Chondrocyte (in vitro differentiated cells): ENCODE results near the gene LTBP3. TPM values are rescaled to one million over a fixed set of nuclear protein-coding genes. Genes with fewer than 3 reads are reported as not detected.

Experiments used
- DNase-seq: peaks from one replicate; pipeline ENCODE4 v3.0.0; 2021; ENCODE audit warnings: mixed read lengths, low spot score
- H3K27ac Mint-ChIP-seq: one replicate; pipeline ENCODE4 v1.8.0; 2021; ENCODE audit warnings: mild to moderate bottlenecking, moderate library complexity, mixed read lengths; ENCODE audit not compliant: unreplicated experiment
- H3K27me3 Mint-ChIP-seq: 2 replicates; pipeline ENCODE4 v1.8.0; 2021; ENCODE audit warnings: low read depth, mixed read lengths
- H3K36me3 Mint-ChIP-seq: 2 replicates; pipeline ENCODE4 v1.8.0; 2021; ENCODE audit warnings: low read depth, mixed read lengths
- H3K4me1 Mint-ChIP-seq: 2 replicates; pipeline ENCODE4 v1.8.0; 2021; ENCODE audit warnings: low read depth, mild to moderate bottlenecking, mixed read lengths
- H3K4me3 Mint-ChIP-seq: one replicate; pipeline ENCODE4 v1.8.0; 2021; ENCODE audit warnings: mild to moderate bottlenecking, moderate library complexity, mixed read lengths; ENCODE audit not compliant: unreplicated experiment
- H3K9me3 Mint-ChIP-seq: 2 replicates; pipeline ENCODE4 v1.8.0; 2021; ENCODE audit warnings: low read depth, mixed read lengths
- total RNA-seq: library from RNA; stranded (reverse); gene quantifications from 3 replicates; pipeline ENCODE4 v1.2.1, GENCODE V29; 2021
- TF ChIP-seq, protein P1 (sequence below): fragments of 200-600 bp; sonication (generic); IDR thresholded peaks from 2 replicates; pipeline ENCODE4 v1.5.0; 2021; ENCODE audit warnings: antibody characterized with exemption, mild to moderate bottlenecking, moderate library complexity

Gene LTBP3
- total RNA-seq, 1 donor from 2014 or later, result 271 TPM

- H3K27ac Mint-ChIP-seq, result peak overlapping the region; percentile 100
- DNase-seq, result peak; percentile 65
- H3K4me3 Mint-ChIP-seq, result peak overlapping the region; percentile 39
- peaks cover 83% of the 10 kb centered on the region for H3K4me1 Mint-ChIP-seq
- no peaks in the 10 kb centered on the region for H3K9me3 Mint-ChIP-seq
- no peaks in the 10 kb centered on the region for H3K27me3 Mint-ChIP-seq
- H3K36me3 Mint-ChIP-seq, result no peaks in the 10 kb centered on the region
- TF ChIP-seq, protein P1, sequence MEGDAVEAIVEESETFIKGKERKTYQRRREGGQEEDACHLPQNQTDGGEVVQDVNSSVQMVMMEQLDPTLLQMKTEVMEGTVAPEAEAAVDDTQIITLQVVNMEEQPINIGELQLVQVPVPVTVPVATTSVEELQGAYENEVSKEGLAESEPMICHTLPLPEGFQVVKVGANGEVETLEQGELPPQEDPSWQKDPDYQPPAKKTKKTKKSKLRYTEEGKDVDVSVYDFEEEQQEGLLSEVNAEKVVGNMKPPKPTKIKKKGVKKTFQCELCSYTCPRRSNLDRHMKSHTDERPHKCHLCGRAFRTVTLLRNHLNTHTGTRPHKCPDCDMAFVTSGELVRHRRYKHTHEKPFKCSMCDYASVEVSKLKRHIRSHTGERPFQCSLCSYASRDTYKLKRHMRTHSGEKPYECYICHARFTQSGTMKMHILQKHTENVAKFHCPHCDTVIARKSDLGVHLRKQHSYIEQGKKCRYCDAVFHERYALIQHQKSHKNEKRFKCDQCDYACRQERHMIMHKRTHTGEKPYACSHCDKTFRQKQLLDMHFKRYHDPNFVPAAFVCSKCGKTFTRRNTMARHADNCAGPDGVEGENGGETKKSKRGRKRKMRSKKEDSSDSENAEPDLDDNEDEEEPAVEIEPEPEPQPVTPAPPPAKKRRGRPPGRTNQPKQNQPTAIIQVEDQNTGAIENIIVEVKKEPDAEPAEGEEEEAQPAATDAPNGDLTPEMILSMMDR, result no peak
Observed at GRCh38 chr11:65493367-65494176, 64.6 kb downstream of the LTBP3 start.

GRCh38 chr11:65492637-65493366, 65.4 kb downstream of the LTBP3 start:
- H3K27me3 Mint-ChIP-seq, result no peaks in the 10 kb centered on the region
- peaks cover 91% of the 10 kb centered on the region for H3K4me1 Mint-ChIP-seq
- peak overlapping the region; percentile 100 for H3K27ac Mint-ChIP-seq
- H3K36me3 Mint-ChIP-seq, result no peaks in the 10 kb centered on the region
- H3K9me3 Mint-ChIP-seq, result no peaks in the 10 kb centered on the region
- peak overlapping the region; percentile 39 for H3K4me3 Mint-ChIP-seq
- DNase-seq, result peak; percentile 55
- TF ChIP-seq, protein P1, result no peak

DNA sequence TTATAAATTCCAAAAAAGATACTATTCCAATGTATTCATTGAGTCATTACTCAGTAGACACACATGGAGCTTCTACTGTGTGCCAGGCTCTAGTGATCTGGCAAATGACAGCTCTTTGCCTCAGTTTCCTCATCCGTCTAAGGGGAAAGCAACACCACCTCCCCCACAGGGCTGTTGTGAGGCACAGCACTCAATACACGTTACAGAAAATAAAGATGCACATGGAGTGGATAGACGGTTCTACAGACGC, 65.8 kb downstream of the LTBP3 start:
- Mint-ChIP-seq H3K4me3 (peak overlapping the region; percentile 36), H3K4me1 (peaks cover 94% of the 10 kb centered on the region), H3K36me3 (no peaks in the 10 kb centered on the region), H3K27me3 (no peaks in the 10 kb centered on the region), H3K9me3 (no peaks in the 10 kb centered on the region), H3K27ac (peak overlapping the region; percentile 100)
- no peak for DNase-seq
- TF ChIP-seq, protein P1, result no peak

DNA sequence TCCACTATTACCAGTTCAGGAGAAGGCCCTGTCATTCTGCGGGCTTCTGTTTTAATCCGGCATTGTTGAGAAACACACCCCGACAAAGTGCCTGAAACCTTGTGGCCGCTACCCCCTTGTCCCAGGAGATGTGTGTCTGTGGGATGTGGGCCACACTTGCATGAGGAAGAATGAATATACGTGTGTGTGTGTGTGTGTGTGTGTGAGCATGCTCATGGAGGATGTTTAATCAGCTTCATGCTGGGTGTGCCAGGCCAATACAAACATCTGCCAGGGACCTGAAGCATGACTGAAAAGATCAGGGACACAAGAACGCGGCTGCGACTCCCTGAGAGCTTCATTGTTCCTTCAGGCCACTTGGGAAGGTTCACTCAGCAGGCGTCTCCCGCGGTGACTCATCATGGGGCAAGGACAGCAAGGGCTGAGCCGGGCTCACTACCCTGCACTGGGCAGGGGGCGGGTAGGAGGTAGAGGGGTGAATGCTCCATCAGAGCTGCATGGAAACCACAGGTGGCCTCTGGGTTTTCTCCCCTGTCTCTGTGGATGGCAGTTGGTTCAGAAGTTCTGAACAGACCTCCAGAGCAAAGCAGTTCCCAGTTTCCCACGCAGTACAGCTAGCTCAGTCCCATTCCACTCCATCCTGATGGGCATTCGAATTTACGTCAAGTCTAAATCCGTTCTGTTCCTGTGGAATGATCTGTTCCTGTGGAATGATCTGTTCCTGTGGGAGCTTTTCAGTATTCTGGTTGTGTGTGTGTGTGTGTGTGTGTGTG, 66.4 kb downstream of the LTBP3 start:
- TF ChIP-seq, protein P1, result no peak
- no peaks in the 10 kb centered on the region for H3K9me3 Mint-ChIP-seq
- H3K36me3 Mint-ChIP-seq, result no peaks in the 10 kb centered on the region
- H3K27me3 Mint-ChIP-seq, result no peaks in the 10 kb centered on the region
- peak overlapping the region; percentile 100 for H3K27ac Mint-ChIP-seq
- peak overlapping the region; percentile 50 for H3K4me3 Mint-ChIP-seq
- H3K4me1 Mint-ChIP-seq, result peaks cover 94% of the 10 kb centered on the region
- DNase-seq, result peak; percentile 93

DNA sequence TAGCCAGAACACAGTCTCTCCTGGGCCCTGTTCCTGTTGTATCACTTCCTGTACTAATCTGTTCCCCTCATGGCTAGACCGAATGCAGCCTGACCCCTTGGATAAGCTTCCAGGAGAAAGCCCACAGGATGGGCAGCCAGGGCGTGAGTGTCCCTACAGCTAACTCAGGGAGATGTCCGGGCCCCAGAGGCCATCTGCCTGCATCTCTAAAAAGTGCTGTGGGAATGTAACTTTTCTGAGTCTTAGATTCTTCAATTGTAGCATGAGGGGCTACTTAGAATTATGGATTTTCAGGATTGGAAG, 67.0 kb downstream of the LTBP3 start:
- no peaks in the 10 kb centered on the region for H3K36me3 Mint-ChIP-seq
- H3K4me3 Mint-ChIP-seq, result peak overlapping the region; percentile 50

More for the DNA sequence above, 67.0 kb downstream of the LTBP3 start:
- DNase-seq, result peak; percentile 70
- Mint-ChIP-seq H3K27me3 (no peaks in the 10 kb centered on the region), H3K27ac (peak overlapping the region; percentile 100), H3K9me3 (no peaks in the 10 kb centered on the region), H3K4me1 (peaks cover 94% of the 10 kb centered on the region)
- TF ChIP-seq, protein P1, result peak; percentile 28
